ENCODE data around the gene RPL13. TPM values are rescaled to one million over a fixed set of nuclear protein-coding genes. Genes with fewer than 3 reads are reported as not detected.

The RPL13 gene
- total RNA-seq, 5 donors from 2014 or later (not counting 1 experiment from before 2014, with no cell fraction given): 4,444 to 6,530 (median 5,942) TPM

DNA sequence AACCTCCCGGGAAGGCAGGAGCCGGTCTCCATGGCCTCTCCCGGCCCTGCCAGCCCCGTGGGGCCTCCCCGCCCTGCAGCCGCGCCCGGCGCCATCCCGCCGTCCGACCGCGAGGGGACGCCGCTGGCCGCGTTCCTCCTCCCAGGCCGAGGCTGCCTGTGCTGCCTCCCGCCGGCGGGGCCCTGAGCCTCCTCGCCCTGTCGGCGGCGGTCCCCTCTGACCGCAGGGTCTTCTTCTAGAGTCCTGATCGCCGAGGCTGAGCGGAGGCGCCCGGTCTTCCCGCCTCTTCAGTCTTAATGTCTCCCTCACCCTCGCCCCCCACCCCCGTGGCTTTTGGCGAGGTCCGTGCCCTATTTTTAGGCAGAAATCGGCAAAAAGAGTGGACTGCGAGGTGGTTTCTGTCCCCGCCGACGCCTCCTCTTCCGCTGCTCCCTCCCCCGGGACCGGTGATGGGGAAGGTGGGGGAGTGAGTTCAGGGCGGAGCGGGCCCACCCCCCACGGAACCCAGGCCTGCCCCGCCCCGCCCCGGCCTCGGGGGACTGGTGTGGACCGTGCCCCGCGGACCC lies 14.3 kb downstream of the RPL13 start:
- H3K4me3 ChIP-seq (ENCODE audit: control insufficient read depth in 1 of 2, extremely low read depth in 1 of 2, low read length in 1 of 2): peak overlapping the region; percentile 34 to 64
- H3K36me3 ChIP-seq (ENCODE audit: control insufficient read depth in 2 of 2, extremely low read depth in 1 of 2, insufficient read depth in 1 of 2, low read length in 1 of 2): no peaks in the 10 kb centered on the region
- H3K4me1 Mint-ChIP-seq: peaks cover 11 to 24% (median 17%) of the 10 kb centered on the region in 3 donors
- CTCF ChIA-PET: interaction anchor here in 1 of 2 donors (0.6 kb wide), 1 partner anchor 152 kb away, joined by 6 read pairs; no protein-coding TSS in a partner anchor
- peaks cover 5 to 30% of the 10 kb centered on the region in 2 donors for H3K27me3 Mint-ChIP-seq
- H3K9me3 Mint-ChIP-seq: no peaks in the 10 kb centered on the region
- peaks cover 2 to 55% of the 10 kb centered on the region in 2 experiments for H3K27me3 ChIP-seq (replicated peaks in 1 of 2; ENCODE audit: control insufficient read depth in 2 of 2, extremely low read depth in 1 of 2, insufficient read depth in 2 of 2, low read length in 1 of 2)
- peak in 16 of 35 experiments; percentile 18 to 70 (median 36) for DNase-seq
- POLR2A ChIA-PET: interaction anchor here in 1 of 2 donors (0.7 kb wide), 1 partner anchor 289 kb away, joined by 5 read pairs; no protein-coding TSS in a partner anchor
- no peak overlapping the region for H3K27ac ChIP-seq (ENCODE audit: low read length)
- peak overlapping the region; percentile 44 to 66 (median 59) for H3K4me3 Mint-ChIP-seq
- H3K27ac Mint-ChIP-seq: no peak overlapping the region
- WGBS (ENCODE audit: insufficient coverage): 5% methylated on average over 44 of the region's 55 CpGs
- ATAC-seq (replicated peaks in 1 of 4): peak; percentile 54 to 69 (median 59)
- H3K9me3 ChIP-seq: no peaks in the 10 kb centered on the region
- no peaks in the 10 kb centered on the region for H3K36me3 Mint-ChIP-seq
- peaks cover 3 to 39% of the 10 kb centered on the region in 2 experiments for H3K4me1 ChIP-seq (ENCODE audit: control insufficient read depth in 1 of 2, extremely low read depth in 1 of 2, insufficient read depth in 2 of 2, low read length in 2 of 2)

DNA sequence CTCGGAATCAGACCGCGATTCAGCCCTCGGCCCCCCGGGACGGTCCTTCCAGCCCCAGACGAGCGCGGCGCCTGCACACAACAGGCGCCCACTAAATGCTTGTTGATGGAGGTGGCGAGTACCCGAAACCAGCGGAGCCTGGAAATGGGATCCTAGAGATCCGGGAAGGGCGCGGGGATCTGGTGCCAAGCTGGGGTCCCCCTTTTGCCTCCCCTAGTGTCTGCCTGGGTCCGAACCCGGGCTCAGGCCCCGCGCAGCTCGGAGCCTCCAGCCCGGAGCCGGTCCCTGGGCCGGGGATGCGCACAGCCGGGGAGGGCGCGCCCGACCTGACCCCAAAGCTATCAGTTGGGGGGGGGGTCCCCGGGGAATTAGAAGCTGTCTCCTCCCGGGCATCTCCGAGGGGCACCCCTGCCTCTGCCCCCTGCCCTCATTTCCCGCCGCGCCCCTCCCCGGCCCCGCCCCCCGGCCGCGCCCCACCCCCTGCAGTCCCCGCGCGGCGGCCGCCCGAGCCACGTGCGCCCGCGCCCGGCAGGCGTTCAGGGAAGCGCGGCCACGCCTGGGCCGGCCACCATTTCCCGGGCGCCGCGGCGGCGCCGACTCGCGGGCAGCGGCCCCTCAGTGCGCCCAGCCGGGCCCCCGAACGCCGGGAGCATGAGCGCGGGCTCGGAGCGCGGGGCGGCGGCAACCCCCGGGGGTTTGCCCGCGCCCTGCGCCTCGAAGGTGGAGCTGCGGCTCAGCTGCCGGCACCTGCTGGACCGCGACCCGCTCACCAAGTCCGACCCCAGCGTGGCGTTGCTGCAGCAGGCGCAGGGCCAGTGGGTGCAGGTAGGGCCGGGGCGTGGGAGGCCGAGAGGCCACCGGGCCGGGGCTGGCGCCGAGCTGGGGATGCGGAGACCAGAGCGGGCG lies 15.0 kb downstream of the RPL13 start, which contains the start of gene CPNE7:
Gene CPNE7, plus strand, starts transcription at position 512 of the 906 bp plus-strand sequence. Its CDS starts 140 bp downstream, at position 652.
- H3K36me3 Mint-ChIP-seq: no peaks in the 10 kb centered on the region
- no peaks in the 10 kb centered on the region for H3K9me3 Mint-ChIP-seq

DNA sequence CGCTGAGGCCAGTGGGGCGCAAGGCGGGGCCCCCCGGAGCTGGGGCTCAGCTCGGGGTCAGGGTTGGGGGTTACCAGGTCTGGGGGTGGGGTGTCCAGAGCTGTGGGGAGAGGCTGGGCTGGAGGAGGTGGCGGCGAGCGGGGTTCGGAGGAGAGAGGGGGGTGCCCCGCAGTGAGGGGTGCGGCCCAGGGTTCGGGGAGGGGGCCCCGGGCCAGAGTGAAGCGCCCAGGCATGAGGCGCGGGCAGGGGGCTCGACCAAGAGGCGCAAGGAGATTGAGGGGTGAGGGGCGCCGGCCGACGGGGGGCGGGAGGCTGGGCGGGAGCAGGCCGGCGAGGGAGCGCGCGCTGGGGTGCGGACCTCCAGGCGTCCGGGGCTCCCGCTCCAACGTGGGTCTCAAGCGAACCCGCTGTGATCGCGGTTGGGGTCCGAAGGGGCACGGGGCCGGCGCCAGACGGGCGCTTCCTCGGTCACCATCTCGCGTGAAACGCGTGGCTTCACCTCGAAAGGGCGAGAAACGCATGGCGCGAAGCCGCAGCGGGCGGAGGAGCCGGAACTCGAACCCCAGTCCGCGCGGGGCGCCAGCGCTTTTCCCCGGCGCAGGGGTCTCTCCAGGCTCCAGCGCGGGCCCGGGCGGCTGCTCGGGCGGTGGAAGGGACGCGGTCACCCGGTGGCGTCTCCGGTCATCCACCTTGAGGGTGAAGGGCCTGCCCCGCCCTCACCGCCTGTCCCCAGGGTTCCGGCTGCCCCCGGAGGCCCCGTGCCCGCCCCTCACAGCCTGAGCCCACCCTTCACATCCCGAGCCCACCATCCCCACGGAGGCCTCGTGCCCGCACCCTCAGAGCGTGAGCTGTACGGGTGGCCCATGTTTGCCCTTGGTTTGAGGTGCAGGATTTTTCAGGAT lies 15.9 kb downstream of the RPL13 start:
- DNase-seq (no peak), ATAC-seq (replicated peaks in 1 of 4) (no peak)
- Histone ChIP-seq H3K27me3 (replicated peaks in 1 of 2; ENCODE audit: control insufficient read depth in 2 of 2, extremely low read depth in 1 of 2, insufficient read depth in 2 of 2, low read length in 1 of 2) (peaks cover 2 to 44% of the 10 kb centered on the region in 2 experiments), H3K27ac (ENCODE audit: low read length) (no peak overlapping the region), H3K9me3 (no peaks in the 10 kb centered on the region), H3K4me3 (ENCODE audit: control insufficient read depth in 1 of 2, extremely low read depth in 1 of 2, low read length in 1 of 2) (no peak overlapping the region), H3K36me3 (ENCODE audit: control insufficient read depth in 2 of 2, extremely low read depth in 1 of 2, insufficient read depth in 1 of 2, low read length in 1 of 2) (no peaks in the 10 kb centered on the region), H3K4me1 (ENCODE audit: control insufficient read depth in 1 of 2, extremely low read depth in 1 of 2, insufficient read depth in 2 of 2, low read length in 2 of 2) (peaks cover 3 to 39% of the 10 kb centered on the region in 2 experiments)
- whole genome bisulfite sequencing (ENCODE audit: insufficient coverage): 57% methylated on average over 73 of the region's 89 CpGs
- Mint-ChIP-seq H3K4me1 (peaks cover 11 to 22% (median 17%) of the 10 kb centered on the region in 3 donors), H3K4me3 (peak overlapping the region in 1 of 3 donors; percentile 44), H3K9me3 (no peaks in the 10 kb centered on the region), H3K36me3 (no peaks in the 10 kb centered on the region), H3K27ac (no peak overlapping the region), H3K27me3 (peaks cover 5 to 30% of the 10 kb centered on the region in 2 donors)
- POLR2A ChIA-PET: no interaction called here
- CTCF ChIA-PET: no interaction called here

More for the DNA sequence above, 15.0 kb downstream of the RPL13 start, which contains the start of gene CPNE7:
- H3K27ac ChIP-seq (ENCODE audit: low read length): no peak within 1 kb of the TSS
- POLR2A ChIA-PET: interaction anchor here in 1 of 2 donors (0.7 kb wide), 1 partner anchor 288 kb away, joined by 5 read pairs; no protein-coding TSS in a partner anchor
- peaks cover 5 to 30% of the 10 kb centered on the region in 2 donors for H3K27me3 Mint-ChIP-seq
- H3K9me3 ChIP-seq: no peaks in the 10 kb centered on the region
- CTCF ChIA-PET: interaction anchor here in 1 of 2 donors (0.6 kb wide), 1 partner anchor 152 kb away, joined by 6 read pairs; no protein-coding TSS in a partner anchor
- ATAC-seq (replicated peaks in 1 of 4) (peak; percentile 25 to 49 (median 36)), DNase-seq (peak in 1 of 35 experiments; percentile 47)
- H3K27me3 ChIP-seq (replicated peaks in 1 of 2; ENCODE audit: control insufficient read depth in 2 of 2, extremely low read depth in 1 of 2, insufficient read depth in 2 of 2, low read length in 1 of 2): peaks cover 2 to 47% of the 10 kb centered on the region in 2 experiments
- no peak within 1 kb of the TSS for H3K27ac Mint-ChIP-seq
- peak within 1 kb of the TSS; percentile 34 to 64 for H3K4me3 ChIP-seq (ENCODE audit: control insufficient read depth in 1 of 2, extremely low read depth in 1 of 2, low read length in 1 of 2)
- H3K4me1 ChIP-seq (ENCODE audit: control insufficient read depth in 1 of 2, extremely low read depth in 1 of 2, insufficient read depth in 2 of 2, low read length in 2 of 2): peaks cover 3 to 39% of the 10 kb centered on the region in 2 experiments
- H3K4me3 Mint-ChIP-seq: peak within 1 kb of the TSS; percentile 44 to 66 (median 59)
- 3% methylated on average over 79 of the region's 103 CpGs for WGBS (ENCODE audit: insufficient coverage)
- H3K4me1 Mint-ChIP-seq: peaks cover 11 to 24% (median 17%) of the 10 kb centered on the region in 3 donors
- no peaks in the 10 kb centered on the region for H3K36me3 ChIP-seq (ENCODE audit: control insufficient read depth in 2 of 2, extremely low read depth in 1 of 2, insufficient read depth in 1 of 2, low read length in 1 of 2)

DNA sequence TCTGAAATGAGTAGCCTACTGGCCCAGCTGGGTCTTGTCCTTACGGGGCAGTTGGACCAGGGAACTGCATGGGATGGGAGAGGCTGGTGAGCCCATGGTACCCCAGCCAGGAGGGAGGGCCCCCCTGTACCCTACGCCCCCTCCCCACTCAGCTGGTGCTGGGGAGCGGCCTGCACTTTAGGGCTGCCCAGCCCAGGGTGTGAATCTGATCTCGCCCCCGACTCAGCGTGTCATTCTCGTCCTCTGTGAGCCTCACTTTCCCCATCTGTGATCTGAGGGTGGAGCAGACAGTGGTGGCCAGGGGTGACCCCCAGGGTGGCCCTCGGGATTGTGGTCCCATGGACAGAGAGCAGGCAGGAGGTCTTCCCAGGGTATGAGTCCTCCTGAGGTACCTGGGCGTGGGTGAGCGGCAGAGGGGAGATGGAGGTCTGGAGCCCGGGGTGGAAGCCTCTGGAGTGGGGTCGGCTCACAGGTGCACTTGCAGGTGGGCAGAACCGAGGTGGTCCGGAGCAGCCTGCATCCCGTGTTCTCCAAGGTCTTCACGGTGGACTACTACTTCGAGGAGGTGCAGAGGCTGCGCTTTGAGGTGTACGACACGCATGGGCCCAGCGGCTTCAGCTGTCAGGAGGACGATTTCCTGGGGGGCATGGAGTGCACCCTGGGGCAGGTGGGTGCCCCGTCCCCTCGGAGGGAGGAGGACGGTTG lies 16.7 kb downstream of the RPL13 start:
- Mint-ChIP-seq H3K27me3 (peaks cover 5 to 24% of the 10 kb centered on the region in 2 donors), H3K4me1 (peaks cover 6 to 15% (median 10%) of the 10 kb centered on the region in 3 donors), H3K36me3 (no peaks in the 10 kb centered on the region), H3K9me3 (no peaks in the 10 kb centered on the region), H3K27ac (no peak overlapping the region), H3K4me3 (peak overlapping the region in 1 of 3 donors; percentile 44)
- no peak overlapping the region for H3K27ac ChIP-seq (ENCODE audit: low read length)
- H3K4me3 ChIP-seq (ENCODE audit: control insufficient read depth in 1 of 2, extremely low read depth in 1 of 2, low read length in 1 of 2): no peak overlapping the region
- H3K4me1 ChIP-seq (ENCODE audit: control insufficient read depth in 1 of 2, extremely low read depth in 1 of 2, insufficient read depth in 2 of 2, low read length in 2 of 2): peaks cover 0 to 31% of the 10 kb centered on the region in 2 experiments
- no peaks in the 10 kb centered on the region for H3K36me3 ChIP-seq (ENCODE audit: control insufficient read depth in 2 of 2, extremely low read depth in 1 of 2, insufficient read depth in 1 of 2, low read length in 1 of 2)
- H3K27me3 ChIP-seq (replicated peaks in 1 of 2; ENCODE audit: control insufficient read depth in 2 of 2, extremely low read depth in 1 of 2, insufficient read depth in 2 of 2, low read length in 1 of 2): peaks cover 2 to 40% of the 10 kb centered on the region in 2 experiments
- H3K9me3 ChIP-seq: no peaks in the 10 kb centered on the region
- 93% methylated on average over 21 of the region's 25 CpGs for WGBS (ENCODE audit: insufficient coverage)
- CTCF ChIA-PET: no interaction called here
- ATAC-seq (replicated peaks in 1 of 4) (no peak), DNase-seq (no peak)
- POLR2A ChIA-PET: no interaction called here

DNA sequence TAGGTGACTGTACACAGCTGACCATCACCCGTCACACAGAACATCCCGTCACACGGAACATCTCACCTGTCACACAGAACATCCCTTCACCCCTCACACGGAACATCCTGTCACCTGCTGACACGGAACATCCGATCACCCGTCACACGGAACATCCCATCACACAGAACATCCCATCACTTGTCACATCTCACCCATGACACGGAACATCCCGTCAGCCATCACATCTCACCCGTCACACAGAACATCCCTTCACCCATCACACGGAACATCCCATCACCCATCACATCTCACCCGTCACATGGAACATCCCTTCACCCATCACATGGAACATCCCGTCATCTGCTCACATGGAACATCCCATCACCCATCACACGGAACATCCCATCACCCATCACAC lies 18.9 kb downstream of the RPL13 start:
- POLR2A ChIA-PET: no interaction called here

More for the DNA sequence above, 18.9 kb downstream of the RPL13 start:
- Histone ChIP-seq H3K36me3 (ENCODE audit: control insufficient read depth in 2 of 2, extremely low read depth in 1 of 2, insufficient read depth in 1 of 2, low read length in 1 of 2) (no peaks in the 10 kb centered on the region), H3K4me3 (ENCODE audit: control insufficient read depth in 1 of 2, extremely low read depth in 1 of 2, low read length in 1 of 2) (no peak overlapping the region), H3K4me1 (ENCODE audit: control insufficient read depth in 1 of 2, extremely low read depth in 1 of 2, insufficient read depth in 2 of 2, low read length in 2 of 2) (peaks cover 0 to 15% of the 10 kb centered on the region in 2 experiments), H3K27me3 (replicated peaks in 1 of 2; ENCODE audit: control insufficient read depth in 2 of 2, extremely low read depth in 1 of 2, insufficient read depth in 2 of 2, low read length in 1 of 2) (peaks cover 2 to 20% of the 10 kb centered on the region in 2 experiments), H3K9me3 (no peaks in the 10 kb centered on the region), H3K27ac (ENCODE audit: low read length) (no peak overlapping the region)
- CTCF ChIA-PET: no interaction called here
- ATAC-seq (replicated peaks in 1 of 4) (no peak), DNase-seq (no peak)
- WGBS (ENCODE audit: insufficient coverage): 89% methylated on average over 15 of the region's 15 CpGs
- H3K9me3 Mint-ChIP-seq: no peaks in the 10 kb centered on the region
- H3K27ac Mint-ChIP-seq: no peak overlapping the region
- no peak overlapping the region for H3K4me3 Mint-ChIP-seq
- no peaks in the 10 kb centered on the region for H3K36me3 Mint-ChIP-seq
- peaks cover 0 to 8% of the 10 kb centered on the region in 2 donors for H3K27me3 Mint-ChIP-seq
- H3K4me1 Mint-ChIP-seq: peaks cover 0 to 2% (median 0%) of the 10 kb centered on the region in 3 donors

Data from T-cell (primary cell).